ENCODE data around the gene SLC30A7.

GRCh38 chr1:100909018-100909417 lies 13.1 kb downstream of the SLC30A7 start:
- no peak for TF ChIP-seq EZH2 (optimal IDR thresholded peaks at IDR 0.05; ENCODE audit: low read depth, low read length)
- TF ChIP-seq CTCF (IDR thresholded peaks at IDR 0.05; ENCODE audit: low read length) = no peak

All from MM.1S (cell line).